ENCODE results near the gene OXT. TPM values are rescaled to one million over a fixed set of nuclear protein-coding genes. Genes with fewer than 3 reads are reported as not detected.

OXT gene
- total RNA-seq, 1 donor from 2014 or later, result not detected

GRCh38 chr20:3115190-3116107, 44.0 kb downstream of the OXT start:
- DNase-seq, result peak; percentile 68

GRCh38 chr20:3116341-3116740, 44.9 kb downstream of the OXT start:
- DNase-seq, result no peak

GRCh38 chr20:3117839-3118379, 46.5 kb downstream of the OXT start:
- peak; percentile 66 for DNase-seq

- DNase-seq, result no peak
Observed at GRCh38 chr20:3119044-3119443, 47.6 kb downstream of the OXT start.

GRCh38 chr20:3121271-3121911, 50.0 kb downstream of the OXT start:
- DNase-seq, result peak; percentile 57

Other genes with a start within 250 kb of the OXT start
- 19.8 and 42.2 TPM in 2 replicates for gene PCED1A, start 231.0 kb upstream of the OXT start, total RNA-seq
- gene VPS16, start 230.9 kb upstream of the OXT start, total RNA-seq, result 51.6 and 52.4 TPM in 2 replicates
- gene PTPRA, start 198.1 kb upstream of the OXT start, total RNA-seq, result 27.9 and 37.1 TPM in 2 replicates
- gene GNRH2, start 28.0 kb upstream of the OXT start, total RNA-seq, result not detected in 2 replicates
- 34.5 and 37.6 TPM in 2 replicates for gene MRPS26, start 25.6 kb upstream of the OXT start, total RNA-seq
- not detected in 2 replicates for gene AVP, start 13.1 kb downstream of the OXT start, total RNA-seq
- gene FASTKD5, start 88.2 kb downstream of the OXT start, total RNA-seq, result 20.4 and 23.7 TPM in 2 replicates
- 2.7 and 3.8 TPM in 2 replicates for gene UBOX5, start 88.2 kb downstream of the OXT start, total RNA-seq
- 6.1 and 8.2 TPM in 2 replicates for gene LZTS3, start 101.9 kb downstream of the OXT start, total RNA-seq
- 41.0 and 53.1 TPM in 2 replicates for gene DDRGK1, start 133.1 kb downstream of the OXT start, total RNA-seq
- gene ITPA, start 137.9 kb downstream of the OXT start, total RNA-seq, result 33.6 and 36.6 TPM in 2 replicates
- 7.5 and 14.9 TPM in 2 replicates for gene SLC4A11, start 167.6 kb downstream of the OXT start, total RNA-seq

Measured in dermis blood vessel endothelial cell (primary cell).